K562 (cell line): ENCODE results near the gene TCF12. TPM values are rescaled to one million over a fixed set of nuclear protein-coding genes. Genes with fewer than 3 reads are reported as not detected.

ENCODE experiments used
- ATAC-seq: fragments of 200-7000 bp; cut with Tn5 transposase; 3 replicates; pipeline ENCODE4 v1.9.1; 2020; ENCODE audit warnings: moderate library complexity
- BruUV-seq: library from RNA; stranded (reverse); fragments of 400-500 nt; replicated peaks from 2 replicates; lab custom pipeline; 2021; lab: Mats Ljungman, UMichigan
- CTCF ChIA-PET: fragments of 300-600 bp; formaldehyde crosslinking; extraction: SDS; loops from one replicate; lab custom pipeline; 2021; ENCODE audit warnings: low intra/inter-chr PET ratio; lab: Yijun Ruan, JAX
- POLR2A ChIA-PET: fragments of 300-600, 350-650 bp; sonication (Branson Sonifier 250); formaldehyde crosslinking; extraction: SDS; loops from one replicate; lab custom pipeline; 2021; ENCODE audit warnings: antibody characterized with exemption, inconsistent platforms; lab: Yijun Ruan, JAX
- DNase-seq, 4 experiments: peaks; one replicate each; pipeline versions ENCODE4 v3.0.0 to v3.0.0-alpha.2; 2011 to 2018; ENCODE audit warnings: low spot score in 3 of 4, mixed read lengths in 3 of 4; ENCODE audit errors: extremely low read depth in 1 of 4
- FAIRE-seq: peaks from 2 replicates; lab custom pipeline; 2011; peaks lifted over from hg19 to GRCh38; lab: Jason Lieb, UNC
- H2AFZ ChIP-seq: 2 replicates; pipeline ENCODE4 v1.6.0; 2011; ENCODE audit warnings: low read depth, low read length, control low read depth, inconsistent platforms
- H3K27ac ChIP-seq: fragments of 200-600 bp; 3 replicates; pipeline ENCODE4 v1.8.0; 2011; ENCODE audit warnings: low read depth, mild to moderate bottlenecking, control low read depth, inconsistent platforms, low read length, moderate library complexity, mixed read lengths; ENCODE audit errors: extremely low read depth
- H3K27me3 ChIP-seq, 2 experiments: fragments of 300-600 bp in 1 of 2; 2 replicates in 1 of 2; 3 replicates in 1 of 2; pipeline versions ENCODE4 v1.6.0 to v1.8.0; 2011; ENCODE audit warnings: inconsistent platforms in 2 of 2, low read length in 2 of 2, mild to moderate bottlenecking in 1 of 2, mixed read lengths in 1 of 2, moderate library complexity in 1 of 2; ENCODE audit not compliant: control insufficient read depth in 2 of 2, insufficient read depth in 2 of 2
- H3K36me3 ChIP-seq: fragments of 300-600 bp; 3 replicates; pipeline ENCODE4 v1.8.0; 2011; ENCODE audit warnings: mild to moderate bottlenecking, low read length, inconsistent platforms; ENCODE audit not compliant: control insufficient read depth, insufficient read depth
- H3K4me1 ChIP-seq, 2 experiments: fragments of 200-600 bp in 1 of 2; replicated peaks in 1 of 2; 2 replicates in 1 of 2; 3 replicates in 1 of 2; pipeline versions ENCODE4 v1.5.1 to v1.8.0; 2011; ENCODE audit warnings: inconsistent platforms in 2 of 2, low read length in 2 of 2, mild to moderate bottlenecking in 1 of 2, mixed read lengths in 1 of 2, moderate library complexity in 1 of 2; ENCODE audit not compliant: control insufficient read depth in 2 of 2, insufficient read depth in 2 of 2
- H3K4me2 ChIP-seq: 2 replicates; pipeline ENCODE4 v1.6.1; 2011; ENCODE audit warnings: low read length, control low read depth, inconsistent platforms, mixed read lengths; ENCODE audit not compliant: insufficient read depth
- H3K4me3 ChIP-seq: fragments of 200-600 bp; sonication (generic), shearing (Covaris generic); 2 replicates; pipeline ENCODE4 v1.5.1; 2016; ENCODE audit warnings: control low read depth, inconsistent platforms
- H3K79me2 ChIP-seq: fragments of 200-600 bp; 3 replicates; pipeline ENCODE4 v1.8.0; 2011; ENCODE audit warnings: low read length, inconsistent platforms; ENCODE audit not compliant: control insufficient read depth, insufficient read depth
- H3K9ac ChIP-seq, 2 experiments: 2 replicates each; pipeline versions ENCODE4 v1.6.0 to v1.6.1; 2011; ENCODE audit warnings: low read depth in 2 of 2, low read length in 2 of 2, control low read depth in 1 of 2, inconsistent platforms in 1 of 2, mild to moderate bottlenecking in 1 of 2, mixed read lengths in 1 of 2; ENCODE audit not compliant: insufficient read depth in 1 of 2
- H3K9me1 ChIP-seq: one replicate; pipeline ENCODE4 v1.6.0; 2011; ENCODE audit warnings: inconsistent platforms, mild to moderate bottlenecking, low read length, moderate library complexity; ENCODE audit not compliant: control insufficient read depth, insufficient read depth
- H3K9me3 ChIP-seq: replicated peaks from 2 replicates; pipeline ENCODE4 v1.5.1; 2011; ENCODE audit warnings: low read depth, low read length, inconsistent platforms; ENCODE audit not compliant: control insufficient read depth, insufficient read depth
- H4K20me1 ChIP-seq: replicated peaks from 2 replicates; pipeline ENCODE4 v1.6.1; 2011; ENCODE audit warnings: low read length, inconsistent platforms, mixed read lengths; ENCODE audit not compliant: control insufficient read depth, insufficient read depth
- ETS2 ChIP-seq: IDR thresholded peaks from 2 replicates; pipeline ENCODE4 v1.6.1; 2016; ENCODE audit warnings: borderline replicate concordance, missing genetic modification characterization, mild to moderate bottlenecking, moderate library complexity, missing compliant biosample characterization; ENCODE audit not compliant: poor library complexity, severe bottlenecking
- FOSL1 ChIP-seq: fragments of 200-800 bp; sonication (Bioruptor generic); conservative IDR thresholded peaks from 2 replicates; pipeline ENCODE4 v1.6.1; 2016; ENCODE audit warnings: missing genetic modification characterization, missing compliant biosample characterization
- ZNF121 ChIP-seq: sonication (generic); formaldehyde crosslinking; conservative IDR thresholded peaks from 2 replicates; pipeline ENCODE4 v1.8.0; 2022; ENCODE audit warnings: missing genetic modification reagents
- ZNF444 ChIP-seq: fragments of 250-450 bp; sonication (Bioruptor Pico); IDR thresholded peaks from 2 replicates; pipeline ENCODE4 v1.4.0; 2020; ENCODE audit warnings: mild to moderate bottlenecking, moderate library complexity
- WGBS: fragments of 100-300 bp; shearing (Covaris generic); methylation state at CpG from one replicate; pipeline ENCODE4 v1.1.6; 2016; ENCODE audit warnings: low coverage, mixed read lengths; ENCODE audit not compliant: insufficient coverage; ENCODE audit errors: missing lambda C conversion rate; 5-methylcytosine and 5-hydroxymethylcytosine counted together
- in situ Hi-C: fragments of 300-500 bp; cut with MboI; formaldehyde crosslinking; loops from 4 replicates; pipeline ENCODE4 v1.15.0; 2018; ENCODE audit warnings: inconsistent platforms, mixed read lengths
- intact Hi-C: fragments of 100-400 bp; cut with micrococcal nuclease; formaldehyde crosslinking; loops from 2 replicates; pipeline ENCODE4 v1.14.2; 2022
- polyA plus RNA-seq, 8 experiments: library from polyadenylated mRNA; depleted of rRNA in 4 of 8; stranded (reverse) in 5 of 8; unstranded in 3 of 8; fragments of >200 nt; fragmentation: Nextera tagmentation in 2 of 8; fragmentation: Illumina TruSeq in 1 of 8; extraction: Ambion mirVana in 2 of 8; extraction: Trizol in 1 of 8; gene quantifications; 2 replicates each; pipeline versions ENCODE4 v1.2.1 to v1.2.3, GENCODE V29; 2011 to 2014; ENCODE audit warnings: inconsistent platforms in 1 of 8, missing spikeins in 1 of 8
- total RNA-seq, 7 experiments: library from RNA; depleted of rRNA in 6 of 7; stranded (reverse); fragments of >200 nt in 6 of 7; fragmentation: Illumina TruSeq in 2 of 7; extraction: Trizol in 2 of 7; gene quantifications; 2 replicates each; pipeline versions ENCODE4 v1.2.1 to v1.2.3, GENCODE V29; 2011 to 2021; ENCODE audit warnings: low replicate concordance in 1 of 7
- TF ChIP-seq, protein P1 (sequence below): fragments of 250-450 bp; sonication (Bioruptor Pico); IDR thresholded peaks from 2 replicates; pipeline ENCODE4 v1.8.0; 2022; ENCODE audit warnings: moderate library complexity, mild to moderate bottlenecking, inconsistent platforms

TCF12 gene
- total and polyA plus RNA-seq, 9 of the 15 experiments (the other 6 are each of a cell fraction or from before 2014, with no cell fraction given), result 10.5 to 132 (median 52.9) TPM

- TF ChIP-seq ETS2 (tag), result no peak
- peak; percentile 63 for TF ChIP-seq ZNF121 (CRISPR knock-in tag)
- no peak for TF ChIP-seq FOSL1 (tag)
- TF ChIP-seq, protein P1, sequence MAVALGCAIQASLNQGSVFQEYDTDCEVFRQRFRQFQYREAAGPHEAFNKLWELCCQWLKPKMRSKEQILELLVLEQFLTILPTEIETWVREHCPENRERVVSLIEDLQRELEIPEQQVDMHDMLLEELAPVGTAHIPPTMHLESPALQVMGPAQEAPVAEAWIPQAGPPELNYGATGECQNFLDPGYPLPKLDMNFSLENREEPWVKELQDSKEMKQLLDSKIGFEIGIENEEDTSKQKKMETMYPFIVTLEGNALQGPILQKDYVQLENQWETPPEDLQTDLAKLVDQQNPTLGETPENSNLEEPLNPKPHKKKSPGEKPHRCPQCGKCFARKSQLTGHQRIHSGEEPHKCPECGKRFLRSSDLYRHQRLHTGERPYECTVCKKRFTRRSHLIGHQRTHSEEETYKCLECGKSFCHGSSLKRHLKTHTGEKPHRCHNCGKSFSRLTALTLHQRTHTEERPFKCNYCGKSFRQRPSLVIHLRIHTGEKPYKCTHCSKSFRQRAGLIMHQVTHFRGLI (CRISPR knock-in tag), result no peak
- TF ChIP-seq ZNF444 (CRISPR knock-in tag), result no peak
- ChIA-PET CTCF (interaction anchor here (0.6 kb wide), 1 partner anchor 149 kb away, joined by 3 read pairs; no protein-coding TSS in a partner anchor), POLR2A (interaction anchor here (0.9 kb wide), 1 partner anchor 14 kb away, joined by 3 read pairs; no protein-coding TSS in a partner anchor)
- Histone ChIP-seq H3K4me2 (no peak overlapping the region), H4K20me1 (no peaks in the 10 kb centered on the region; the same call in 1 of the 2 replicates), H3K9me1 (no peaks in the 10 kb centered on the region), H3K27ac (no peak overlapping the region), H3K27me3 (no peaks in the 10 kb centered on the region), H3K9me3 (no peaks in the 10 kb centered on the region), H3K4me1 (peaks cover 0 to 2% of the 10 kb centered on the region in 2 experiments; a peak in 3 of 5 replicates), H3K79me2 (peaks cover 68% of the 10 kb centered on the region), H3K4me3 (no peak overlapping the region), H3K9ac (no peak overlapping the region), H3K36me3 (no peaks in the 10 kb centered on the region), H2AFZ (no peak overlapping the region)
- in situ Hi-C loops (no loop called here), intact Hi-C loops (no loop called here)
- no TSS peak for BruUV-seq
- FAIRE-seq (no peak), ATAC-seq (no peak), DNase-seq (no peak)
- 100% methylated on average over 2 of the region's 2 CpGs for WGBS
Measured at GRCh38 chr15:57038040-57038439, 119.6 kb downstream of the TCF12 start.
